ENCODE results near the gene CD58. TPM values are rescaled to one million over a fixed set of nuclear protein-coding genes. Genes with fewer than 3 reads are reported as not detected.
A peak's percentile ranks its signal among the peaks of the same experiment; 100 is the strongest.

CD58 gene
- total RNA-seq, 1 donor from 2014 or later: 40.6 TPM

GRCh38 chr1:116560704-116561490, 9.9 kb downstream of the CD58 start:
- H3K4me1 Mint-ChIP-seq (ENCODE audit: low read depth): peaks cover 74% of the 10 kb centered on the region
- peak overlapping the region; percentile 1 for H3K4me3 Mint-ChIP-seq (ENCODE audit: low read depth)
- H3K9me3 Mint-ChIP-seq: peaks cover 28% of the 10 kb centered on the region
- H3K27ac Mint-ChIP-seq: peak overlapping the region; percentile 21
- intact Hi-C loops (cut with micrococcal nuclease): no loop called here
- peaks cover 79% of the 10 kb centered on the region for H3K36me3 Mint-ChIP-seq (ENCODE audit: low read depth)
- no peaks in the 10 kb centered on the region for H3K27me3 Mint-ChIP-seq (ENCODE audit: low read depth)
- no peak for DNase-seq (ENCODE audit: low spot score)

DNA sequence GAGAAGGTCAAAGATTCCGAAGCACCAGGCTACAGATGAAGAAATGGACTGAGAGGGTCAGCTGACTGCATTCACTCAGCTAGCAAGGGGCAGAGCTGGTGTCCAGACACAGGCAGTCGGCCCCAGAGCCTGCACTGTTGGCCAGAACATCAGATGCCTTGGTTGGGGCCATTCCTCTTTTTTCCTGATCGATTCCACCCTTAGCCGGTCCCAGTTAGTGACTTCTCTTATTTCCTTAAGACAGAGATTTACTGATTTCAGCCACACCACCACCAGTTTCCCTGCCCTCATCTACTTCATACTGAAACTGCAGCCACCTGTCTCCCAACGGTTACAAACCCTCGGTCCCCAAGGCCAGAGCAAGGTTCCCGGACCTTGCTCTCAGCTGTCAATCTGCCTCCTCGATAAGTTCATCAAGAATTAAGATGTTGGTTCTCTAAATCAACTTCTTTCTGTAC, 11.5 kb downstream of the CD58 start:
- no peak for DNase-seq (ENCODE audit: low spot score)
- intact Hi-C loops (cut with micrococcal nuclease): loop anchor here (1.0 to 5.0 kb wide), 5 partner anchors 9 to 503 kb away; partner anchors contain the start of gene TTF2
- Mint-ChIP-seq H3K4me1 (ENCODE audit: low read depth) (peaks cover 79% of the 10 kb centered on the region), H3K36me3 (ENCODE audit: low read depth) (peaks cover 72% of the 10 kb centered on the region), H3K9me3 (peaks cover 19% of the 10 kb centered on the region), H3K27ac (peak overlapping the region; percentile 21), H3K27me3 (ENCODE audit: low read depth) (no peaks in the 10 kb centered on the region), H3K4me3 (ENCODE audit: low read depth) (no peak overlapping the region)

DNA sequence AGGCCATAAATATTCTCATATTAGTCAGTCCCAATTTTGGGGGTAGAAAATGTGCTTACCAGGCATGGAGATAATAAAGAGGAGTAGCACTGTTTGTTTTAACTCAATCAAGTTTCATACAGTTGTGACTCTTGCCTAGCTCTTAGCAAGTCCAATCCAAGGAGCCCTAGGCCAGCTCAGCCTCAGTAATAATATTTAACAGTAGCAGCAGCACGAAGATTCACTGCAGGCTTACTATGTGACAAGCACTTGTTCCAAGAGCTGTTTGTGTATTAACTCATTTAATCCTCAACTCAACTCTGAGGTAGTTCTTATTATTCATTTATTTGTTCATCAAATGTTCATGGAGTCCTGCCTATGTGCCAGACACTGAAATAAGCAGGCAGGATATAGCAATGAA, 12.3 kb downstream of the CD58 start:
- DNase-seq (ENCODE audit: low spot score): no peak
- peaks cover 67% of the 10 kb centered on the region for H3K36me3 Mint-ChIP-seq (ENCODE audit: low read depth)
- intact Hi-C loops (cut with micrococcal nuclease): loop anchor here (5.0 kb wide), 4 partner anchors 181 to 504 kb away; partner anchors contain the start of gene TTF2
- H3K4me3 Mint-ChIP-seq (ENCODE audit: low read depth): no peak overlapping the region
- H3K4me1 Mint-ChIP-seq (ENCODE audit: low read depth): peaks cover 79% of the 10 kb centered on the region
- peak overlapping the region; percentile 93 for H3K27ac Mint-ChIP-seq
- H3K9me3 Mint-ChIP-seq: peaks cover 12% of the 10 kb centered on the region
- H3K27me3 Mint-ChIP-seq (ENCODE audit: low read depth): no peaks in the 10 kb centered on the region

DNA sequence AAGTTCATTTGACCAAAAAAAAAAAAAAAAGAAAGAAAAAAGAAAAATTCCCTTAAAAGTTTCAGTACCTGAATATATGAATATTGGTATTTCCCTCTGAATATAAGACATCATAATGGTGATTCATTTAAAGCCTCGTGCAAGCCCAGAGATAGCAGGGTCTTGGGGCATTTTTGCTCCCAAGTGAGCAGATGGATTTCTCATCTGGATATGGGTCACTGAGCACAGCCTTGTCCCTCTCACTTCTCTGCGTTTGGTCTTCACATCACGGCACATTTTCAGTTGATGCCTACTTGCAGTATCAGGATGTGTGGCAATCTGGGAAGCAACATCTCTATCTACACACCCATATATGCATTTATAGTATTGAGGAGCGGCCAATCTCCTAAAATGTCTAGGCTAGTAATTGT, 12.7 kb downstream of the CD58 start:
- H3K9me3 Mint-ChIP-seq: peaks cover 8% of the 10 kb centered on the region
- intact Hi-C loops (cut with micrococcal nuclease): loop anchor here (5.0 kb wide), 4 partner anchors 181 to 504 kb away; partner anchors contain the start of gene TTF2
- DNase-seq (ENCODE audit: low spot score): no peak
- peaks cover 67% of the 10 kb centered on the region for H3K36me3 Mint-ChIP-seq (ENCODE audit: low read depth)
- H3K4me3 Mint-ChIP-seq (ENCODE audit: low read depth): no peak overlapping the region
- peak overlapping the region; percentile 93 for H3K27ac Mint-ChIP-seq
- H3K27me3 Mint-ChIP-seq (ENCODE audit: low read depth): no peaks in the 10 kb centered on the region
- peaks cover 80% of the 10 kb centered on the region for H3K4me1 Mint-ChIP-seq (ENCODE audit: low read depth)

DNA sequence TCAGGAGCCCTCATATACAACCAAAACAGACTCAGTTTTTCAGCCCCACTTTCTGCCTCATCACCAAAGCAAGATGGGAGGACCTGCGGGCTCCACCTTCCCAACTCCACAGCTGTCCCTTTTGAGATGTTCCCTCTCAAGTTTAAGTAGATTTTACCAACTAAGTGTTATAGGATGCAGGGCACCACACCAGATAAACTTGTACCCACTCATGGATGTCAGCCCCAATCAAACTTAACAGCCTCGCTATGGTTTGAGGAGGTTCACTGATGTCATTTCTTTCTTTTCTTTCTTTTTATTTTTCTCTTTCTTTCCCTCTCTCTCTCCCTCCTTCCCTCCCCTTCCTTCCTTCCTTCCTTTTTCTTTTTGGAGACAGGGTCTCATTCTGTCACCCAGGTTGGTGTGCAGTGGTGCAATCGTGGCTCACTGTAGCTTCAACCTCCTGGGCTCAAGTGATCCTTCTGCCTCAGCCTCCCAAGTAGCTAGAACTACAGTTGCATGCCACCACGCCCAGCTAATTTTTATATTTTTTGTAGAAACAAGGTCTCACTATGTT, 13.4 kb downstream of the CD58 start:
- Mint-ChIP-seq H3K9me3 (peaks cover 2% of the 10 kb centered on the region), H3K27me3 (ENCODE audit: low read depth) (no peaks in the 10 kb centered on the region), H3K27ac (peak overlapping the region; percentile 93), H3K36me3 (ENCODE audit: low read depth) (peaks cover 66% of the 10 kb centered on the region), H3K4me1 (ENCODE audit: low read depth) (peaks cover 76% of the 10 kb centered on the region), H3K4me3 (ENCODE audit: low read depth) (no peak overlapping the region)
- DNase-seq (ENCODE audit: low spot score): no peak
- intact Hi-C loops (cut with micrococcal nuclease): loop anchor here (2.0 to 5.0 kb wide), 6 partner anchors 19 to 505 kb away; partner anchors contain the start of gene TTF2

DNA sequence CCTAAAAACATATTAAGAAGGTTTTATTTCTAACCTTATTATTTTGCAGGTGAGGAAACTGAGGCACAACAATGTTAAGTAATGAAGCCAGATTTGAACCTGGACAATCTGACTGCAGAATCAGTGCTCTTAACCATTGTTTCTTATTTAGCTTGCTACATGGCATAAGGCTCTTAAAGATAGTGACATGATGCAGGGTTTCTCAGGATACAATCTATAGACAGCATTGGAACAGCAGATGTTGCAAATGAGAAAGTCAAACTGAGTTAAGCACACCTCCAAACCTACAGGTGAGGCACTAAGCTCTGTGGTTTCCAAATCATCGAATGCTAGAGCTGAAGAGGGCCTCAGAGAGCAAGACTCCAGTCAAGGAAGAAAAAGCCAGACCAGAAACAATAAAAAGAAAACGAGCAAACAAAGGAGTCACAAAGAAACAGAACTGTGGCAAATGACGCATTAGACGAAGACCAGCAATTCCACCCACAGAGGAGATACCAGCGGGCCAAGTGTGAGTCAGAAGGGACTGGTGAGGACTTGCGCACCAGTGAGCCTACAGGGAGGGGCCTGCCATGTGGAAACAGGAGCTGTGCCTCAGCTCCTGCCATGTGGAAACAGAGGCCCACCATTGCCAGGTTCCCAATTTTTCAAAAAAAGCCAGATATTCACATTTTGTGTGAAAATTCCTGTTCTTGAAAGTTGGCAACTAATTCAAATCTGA, 14.4 kb downstream of the CD58 start:
- Mint-ChIP-seq H3K9me3 (no peaks in the 10 kb centered on the region), H3K4me1 (ENCODE audit: low read depth) (peaks cover 75% of the 10 kb centered on the region), H3K36me3 (ENCODE audit: low read depth) (peaks cover 66% of the 10 kb centered on the region), H3K27me3 (ENCODE audit: low read depth) (no peaks in the 10 kb centered on the region), H3K4me3 (ENCODE audit: low read depth) (peak overlapping the region; percentile 2), H3K27ac (peak overlapping the region; percentile 93)
- DNase-seq (ENCODE audit: low spot score): peak; percentile 63
- intact Hi-C loops (cut with micrococcal nuclease): loop anchor here (1.0 to 5.0 kb wide), 9 partner anchors 12 to 506 kb away; partner anchors contain the start of gene TTF2

DNA sequence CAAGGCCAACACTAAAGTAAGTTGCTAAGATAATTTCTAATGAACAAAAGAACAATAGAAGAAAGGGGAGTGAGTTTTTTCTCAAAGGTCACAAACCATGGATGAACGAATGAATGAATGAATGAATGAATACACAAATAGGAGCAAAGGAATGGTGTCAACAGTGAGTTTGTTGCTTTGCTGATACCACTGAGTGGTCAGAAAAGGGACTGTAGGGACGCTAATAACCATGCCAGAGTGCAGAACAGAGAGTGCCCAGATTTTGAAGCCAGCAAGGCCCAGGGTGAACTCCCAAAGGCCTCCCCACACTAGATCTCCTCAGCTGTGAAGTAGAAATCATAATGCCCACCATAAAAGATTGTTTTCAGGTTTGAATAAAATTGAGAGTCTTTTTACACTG, 15.9 kb downstream of the CD58 start:
- intact Hi-C loops (cut with micrococcal nuclease): loop anchor here (5.0 kb wide), 4 partner anchors 178 to 507 kb away; partner anchors contain the start of gene TTF2
- Mint-ChIP-seq H3K36me3 (ENCODE audit: low read depth) (peaks cover 69% of the 10 kb centered on the region), H3K9me3 (no peaks in the 10 kb centered on the region), H3K4me3 (ENCODE audit: low read depth) (no peak overlapping the region), H3K4me1 (ENCODE audit: low read depth) (peaks cover 75% of the 10 kb centered on the region), H3K27ac (peak overlapping the region; percentile 19), H3K27me3 (ENCODE audit: low read depth) (no peaks in the 10 kb centered on the region)
- DNase-seq (ENCODE audit: low spot score): no peak

- Mint-ChIP-seq H3K27ac (peak overlapping the region; percentile 18), H3K27me3 (ENCODE audit: low read depth) (no peaks in the 10 kb centered on the region), H3K36me3 (ENCODE audit: low read depth) (peaks cover 65% of the 10 kb centered on the region), H3K9me3 (no peaks in the 10 kb centered on the region), H3K4me1 (ENCODE audit: low read depth) (peaks cover 71% of the 10 kb centered on the region), H3K4me3 (ENCODE audit: low read depth) (no peak overlapping the region)
- DNase-seq (ENCODE audit: low spot score): no peak
- intact Hi-C loops (cut with micrococcal nuclease): no loop called here
Measured at GRCh38 chr1:116553386-116554115, 17.3 kb downstream of the CD58 start.

DNA sequence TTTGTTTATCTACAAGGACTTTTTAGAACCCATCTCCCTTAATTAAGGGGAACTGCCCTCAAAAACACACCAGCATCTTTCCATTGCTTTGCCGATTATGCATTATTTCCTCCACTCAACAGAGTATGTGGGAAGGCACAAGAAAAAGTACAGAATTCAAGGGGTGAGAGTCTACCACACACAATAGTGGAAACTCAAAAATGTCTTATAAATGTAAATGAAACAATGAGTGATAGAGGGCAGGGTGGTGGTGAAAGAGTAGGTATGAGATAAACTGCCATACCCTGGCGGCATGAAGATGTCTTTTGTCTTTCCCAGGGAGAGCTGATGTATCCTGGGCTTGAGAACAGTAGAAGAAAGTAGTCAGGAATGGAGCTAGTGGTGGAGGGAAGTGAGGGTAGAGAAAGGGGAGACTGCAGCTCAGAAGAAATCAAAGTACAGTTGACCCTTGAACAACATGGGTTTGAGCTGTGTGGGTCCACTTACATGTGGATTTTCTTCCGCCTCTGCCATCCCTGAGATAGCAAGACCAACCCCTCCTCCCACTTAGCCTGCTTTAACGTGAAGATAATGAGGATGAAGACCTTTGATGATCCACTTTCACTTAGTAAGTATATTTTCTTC, 24.4 kb downstream of the CD58 start:
- H3K36me3 Mint-ChIP-seq (ENCODE audit: low read depth): peaks cover 74% of the 10 kb centered on the region
- H3K4me1 Mint-ChIP-seq (ENCODE audit: low read depth): peaks cover 72% of the 10 kb centered on the region
- intact Hi-C loops (cut with micrococcal nuclease): no loop called here
- DNase-seq (ENCODE audit: low spot score): no peak
- no peaks in the 10 kb centered on the region for H3K27me3 Mint-ChIP-seq (ENCODE audit: low read depth)
- peak overlapping the region; percentile 57 for H3K4me3 Mint-ChIP-seq (ENCODE audit: low read depth)
- no peaks in the 10 kb centered on the region for H3K9me3 Mint-ChIP-seq
- peak overlapping the region; percentile 98 for H3K27ac Mint-ChIP-seq

DNA sequence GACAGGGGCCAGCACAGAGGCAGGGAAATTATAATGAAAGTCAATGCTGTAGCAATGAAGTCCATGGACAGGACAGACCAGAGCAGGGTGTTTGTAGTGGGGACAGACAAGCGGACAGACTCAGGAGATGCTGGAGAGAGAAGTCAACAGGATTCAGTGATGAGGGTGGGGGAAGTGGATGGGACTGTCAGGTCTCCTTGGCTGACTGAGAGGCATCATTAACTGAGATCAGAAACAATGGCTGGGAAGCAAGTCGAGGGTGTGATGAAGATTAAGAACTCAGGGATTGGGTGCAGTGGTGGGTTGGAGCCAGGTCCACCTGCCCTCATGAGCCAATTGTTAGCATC, 25.5 kb downstream of the CD58 start:
- Mint-ChIP-seq H3K27me3 (ENCODE audit: low read depth) (no peaks in the 10 kb centered on the region), H3K36me3 (ENCODE audit: low read depth) (peaks cover 71% of the 10 kb centered on the region), H3K4me3 (ENCODE audit: low read depth) (peak overlapping the region; percentile 69), H3K9me3 (no peaks in the 10 kb centered on the region), H3K27ac (peak overlapping the region; percentile 98), H3K4me1 (ENCODE audit: low read depth) (peaks cover 69% of the 10 kb centered on the region)
- DNase-seq (ENCODE audit: low spot score): no peak
- intact Hi-C loops (cut with micrococcal nuclease): no loop called here

GRCh38 chr1:116544588-116545358, 26.1 kb downstream of the CD58 start:
- Mint-ChIP-seq H3K4me3 (ENCODE audit: low read depth) (peak overlapping the region; percentile 69), H3K36me3 (ENCODE audit: low read depth) (peaks cover 75% of the 10 kb centered on the region)
- no peak for DNase-seq (ENCODE audit: low spot score)

More at GRCh38 chr1:116544588-116545358, 26.1 kb downstream of the CD58 start:
- Mint-ChIP-seq H3K27ac (peak overlapping the region; percentile 98), H3K9me3 (no peaks in the 10 kb centered on the region), H3K27me3 (ENCODE audit: low read depth) (no peaks in the 10 kb centered on the region), H3K4me1 (ENCODE audit: low read depth) (peaks cover 71% of the 10 kb centered on the region)
- intact Hi-C loops (cut with micrococcal nuclease): loop anchor here (1.0 kb wide), 1 partner anchor 12 kb away; no protein-coding TSS in a partner anchor
